OCI-LY7 (cell line): Measurements from ENCODE around the gene PBX1.

Experiments used
- CTCF ChIP-seq: fragments of 200-600 bp; sonication (generic); conservative IDR thresholded peaks from 2 replicates; pipeline ENCODE4 v1.5.1; 2014; ENCODE audit warnings: mild to moderate bottlenecking, antibody characterized with exemption, low read length, moderate library complexity, mixed read lengths
- EZH2phosphoT487 ChIP-seq: fragments of 200-600 bp; sonication (generic); IDR thresholded peaks from 2 replicates; pipeline ENCODE4 v1.6.1; 2018; ENCODE audit warnings: low read depth, borderline replicate concordance, mild to moderate bottlenecking, mixed run types, antibody characterized with exemption, low read length, moderate library complexity, mixed read lengths

GRCh38 chr1:164670026-164670425, 111.0 kb downstream of the PBX1 start:
- TF ChIP-seq CTCF, result no peak
- TF ChIP-seq EZH2phosphoT487, result no peak
